Stimulated activated CD8-positive, alpha-beta memory T cell treated with anti-CD3 and anti-CD28 coated beads, Interleukin-7, amount 100 ng/mL, for 4 hours (primary cell): Measurements from ENCODE around the gene CYTH3.
"Not testable (repeated sequence)": the region's sequence is repeated elsewhere in the genome, so short reads cannot be mapped to it uniquely, and the experiment has no call there.

Source experiments
- DNase-seq, 2 donors: peaks; one replicate each; pipeline ENCODE4 v3.0.0-alpha.2; 2020; ENCODE audit warnings: low read depth in 2 of 2

Gene CYTH3

GRCh38 chr7:6193709-6194108 lies 78.7 kb downstream of the CYTH3 start:
- DNase-seq: no peak

GRCh38 chr7:6190563-6190962 lies 81.9 kb downstream of the CYTH3 start:
- DNase-seq: not testable (repeated sequence)

- no peak for DNase-seq
These were observed 84.0 kb downstream of the CYTH3 start for GRCh38 chr7:6188389-6188788.

- DNase-seq: no peak
These were observed 85.8 kb downstream of the CYTH3 start for GRCh38 chr7:6186577-6186976.

- DNase-seq: no peak
These were observed 89.4 kb downstream of the CYTH3 start for GRCh38 chr7:6182993-6183392.

GRCh38 chr7:6181136-6181535 lies 91.3 kb downstream of the CYTH3 start:
- DNase-seq: no peak

- no peak for DNase-seq
These were observed 92.1 kb downstream of the CYTH3 start for GRCh38 chr7:6180344-6180725.

- DNase-seq: no peak
These were observed 92.6 kb downstream of the CYTH3 start for GRCh38 chr7:6179620-6180343.

- no peak for DNase-seq
These were observed 94.0 kb downstream of the CYTH3 start for GRCh38 chr7:6178298-6179029.

- DNase-seq: no peak
These were observed 96.8 kb downstream of the CYTH3 start for GRCh38 chr7:6175645-6176044.

- no peak for DNase-seq
These were observed 99.5 kb downstream of the CYTH3 start for GRCh38 chr7:6172910-6173295.

GRCh38 chr7:6172224-6172909 lies 100.1 kb downstream of the CYTH3 start:
- DNase-seq: no peak

GRCh38 chr7:6171532-6172223 lies 100.7 kb downstream of the CYTH3 start:
- no peak for DNase-seq

- DNase-seq: no peak
These were observed 101.6 kb downstream of the CYTH3 start for GRCh38 chr7:6170571-6171531.

GRCh38 chr7:6169805-6170520 lies 102.5 kb downstream of the CYTH3 start:
- no peak for DNase-seq

GRCh38 chr7:6168477-6168868 lies 104.0 kb downstream of the CYTH3 start:
- DNase-seq: no peak

GRCh38 chr7:6167587-6168476 lies 104.6 kb downstream of the CYTH3 start:
- no peak for DNase-seq

GRCh38 chr7:6167004-6167551 lies 105.3 kb downstream of the CYTH3 start:
- no peak for DNase-seq

GRCh38 chr7:6166443-6166891 lies 106.0 kb downstream of the CYTH3 start:
- no peak for DNase-seq
